ENCODE data around the gene LRBA.
"Not testable (repeated sequence)": the region's sequence is repeated elsewhere in the genome, so short reads cannot be mapped to it uniquely, and the experiment has no call there.

LRBA gene

DNA sequence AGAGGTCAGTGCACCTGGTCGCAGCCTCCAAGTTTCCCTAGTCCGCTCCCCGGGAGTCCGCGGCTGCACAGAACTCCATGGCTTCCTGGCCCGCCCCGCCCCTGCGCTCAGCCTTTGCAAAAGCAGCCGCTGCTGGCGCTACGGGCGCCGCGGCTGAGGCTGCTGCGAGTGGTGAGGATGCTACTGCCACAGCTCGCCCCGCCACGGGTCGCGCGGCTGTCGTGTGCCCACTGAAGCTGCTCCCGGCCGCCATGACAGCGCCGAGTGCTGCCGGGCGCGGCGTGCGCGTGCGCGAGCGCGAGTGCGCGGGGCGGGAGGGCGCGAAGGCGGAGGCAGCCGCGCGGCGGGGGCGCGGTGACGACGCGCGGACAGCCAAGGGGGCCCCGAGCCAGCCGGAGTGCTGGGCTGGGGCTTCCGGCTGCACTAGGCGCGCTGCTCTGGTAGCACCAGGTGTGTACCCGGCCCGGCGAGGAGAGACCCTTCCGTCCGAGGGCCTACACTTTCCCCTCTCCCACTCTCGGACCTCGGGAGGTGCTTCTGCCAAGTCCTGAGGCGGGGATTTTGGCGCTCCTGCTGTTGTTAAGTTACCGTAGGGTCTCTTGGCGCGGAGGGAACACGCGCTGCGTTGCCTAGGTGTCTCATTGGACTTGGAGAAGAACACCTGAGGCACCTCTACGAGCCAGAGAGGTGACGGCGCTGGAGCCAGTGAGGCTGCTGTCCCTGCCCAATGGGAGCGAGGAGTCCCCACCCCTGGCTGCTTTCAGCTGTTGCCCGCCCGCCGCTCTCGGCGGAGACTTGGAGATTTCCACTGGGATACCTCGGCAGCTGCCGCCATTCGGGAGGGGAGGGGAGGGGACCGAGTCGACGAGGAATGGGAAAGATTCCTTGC is 619 bp upstream of the LRBA start:
- peaks cover 3% of the 10 kb centered on the region for H3K4me1 ChIP-seq (ENCODE audit: control insufficient read depth, insufficient read depth, low read length)
- peak overlapping the region; percentile 99 for H3K4me3 ChIP-seq (ENCODE audit: low read length in 2 of 2)
- no peaks in the 10 kb centered on the region for H3K9me3 ChIP-seq (ENCODE audit: control insufficient read depth in 2 of 2, low read length in 2 of 2)
- H3K36me3 ChIP-seq (ENCODE audit: control insufficient read depth in 2 of 2, insufficient read depth in 2 of 2, low read length in 2 of 2), result no peaks in the 10 kb centered on the region
- H3K27me3 ChIP-seq (ENCODE audit: control insufficient read depth in 1 of 2, insufficient read depth in 2 of 2, low read length in 2 of 2), result no peaks in the 10 kb centered on the region
- H3K9ac ChIP-seq (ENCODE audit: low read length in 2 of 2), result peak overlapping the region; percentile 87
- peak overlapping the region; percentile 70 for H3K27ac ChIP-seq (ENCODE audit: low read length)

DNA sequence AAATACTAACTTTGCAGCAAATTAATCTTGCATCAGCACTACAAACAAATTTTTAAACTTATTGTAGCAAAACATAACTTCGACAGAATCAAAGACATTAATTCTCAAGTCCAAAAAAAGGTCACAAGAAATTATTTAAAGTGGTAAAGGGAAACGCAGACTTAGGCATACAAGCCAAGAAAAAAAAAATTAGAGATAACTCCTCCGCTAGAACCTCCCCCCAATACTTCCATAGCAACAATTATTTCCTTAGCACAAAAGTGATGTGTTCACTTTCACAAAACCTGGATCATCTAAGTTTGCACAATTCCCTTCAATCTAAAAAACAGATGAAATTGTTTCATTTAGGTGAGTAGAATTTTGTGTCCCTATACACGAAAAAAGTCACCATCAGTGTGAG is 1.1 kb downstream of the LRBA start:
- Histone ChIP-seq H3K27ac (ENCODE audit: low read length) (no peak overlapping the region), H3K4me1 (ENCODE audit: control insufficient read depth, insufficient read depth, low read length) (peaks cover 3% of the 10 kb centered on the region), H3K9me3 (ENCODE audit: control insufficient read depth in 2 of 2, low read length in 2 of 2) (no peaks in the 10 kb centered on the region), H3K4me3 (ENCODE audit: low read length in 2 of 2) (peak overlapping the region; percentile 99), H3K36me3 (ENCODE audit: control insufficient read depth in 2 of 2, insufficient read depth in 2 of 2, low read length in 2 of 2) (no peaks in the 10 kb centered on the region), H3K9ac (ENCODE audit: low read length in 2 of 2) (no peak overlapping the region), H3K27me3 (ENCODE audit: control insufficient read depth in 1 of 2, insufficient read depth in 2 of 2, low read length in 2 of 2) (no peaks in the 10 kb centered on the region)

DNA sequence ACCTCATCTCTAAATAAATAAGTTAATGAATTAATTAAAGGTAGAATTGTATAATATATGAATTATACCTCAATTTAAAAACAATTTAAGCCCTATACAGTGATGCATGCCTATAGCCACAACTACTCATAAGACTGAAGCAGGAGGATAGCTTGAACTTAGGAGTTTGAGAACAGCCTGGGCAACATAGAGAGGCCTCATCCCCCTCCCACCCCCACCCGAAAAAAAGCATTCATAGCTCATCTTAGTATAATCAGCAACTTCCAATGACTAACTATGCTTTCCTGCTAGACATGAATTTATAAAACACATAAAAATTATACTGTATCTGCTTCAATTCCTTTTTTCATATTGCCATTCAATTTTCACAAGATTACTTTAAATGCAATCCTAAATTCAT is 1.6 kb downstream of the LRBA start:
- Histone ChIP-seq H3K36me3 (ENCODE audit: control insufficient read depth in 2 of 2, insufficient read depth in 2 of 2, low read length in 2 of 2) (no peaks in the 10 kb centered on the region), H3K4me3 (ENCODE audit: low read length in 2 of 2) (no peak overlapping the region), H3K27ac (ENCODE audit: low read length) (no peak overlapping the region), H3K27me3 (ENCODE audit: control insufficient read depth in 1 of 2, insufficient read depth in 2 of 2, low read length in 2 of 2) (no peaks in the 10 kb centered on the region), H3K9me3 (ENCODE audit: control insufficient read depth in 2 of 2, low read length in 2 of 2) (no peaks in the 10 kb centered on the region), H3K9ac (ENCODE audit: low read length in 2 of 2) (no peak overlapping the region), H3K4me1 (ENCODE audit: control insufficient read depth, insufficient read depth, low read length) (peaks cover 3% of the 10 kb centered on the region)

DNA sequence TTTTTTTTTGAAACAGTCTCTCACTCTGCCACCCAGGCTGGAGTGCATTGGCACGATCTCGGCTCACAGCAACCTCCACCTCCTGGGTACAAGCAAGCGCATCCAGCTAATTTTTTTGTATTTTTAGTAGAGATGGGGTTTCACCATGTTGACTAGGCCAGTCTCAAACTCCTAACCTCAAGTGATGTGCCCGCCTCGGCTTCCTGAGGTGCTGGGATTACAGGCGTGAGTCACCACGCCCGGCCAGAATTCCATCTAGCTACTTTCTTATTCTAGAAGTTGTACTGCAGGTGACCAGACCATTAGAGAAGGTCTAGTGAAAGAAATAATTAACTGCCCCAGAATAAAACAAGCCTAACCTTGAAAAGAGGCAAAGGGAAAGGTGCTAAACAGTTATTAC is 2.3 kb downstream of the LRBA start:
- no peaks in the 10 kb centered on the region for H3K36me3 ChIP-seq (ENCODE audit: control insufficient read depth in 2 of 2, insufficient read depth in 2 of 2, low read length in 2 of 2)
- peaks cover 3% of the 10 kb centered on the region for H3K4me1 ChIP-seq (ENCODE audit: control insufficient read depth, insufficient read depth, low read length)
- no peak overlapping the region for H3K27ac ChIP-seq (ENCODE audit: low read length)
- no peaks in the 10 kb centered on the region for H3K27me3 ChIP-seq (ENCODE audit: control insufficient read depth in 1 of 2, insufficient read depth in 2 of 2, low read length in 2 of 2)
- H3K4me3 ChIP-seq (ENCODE audit: low read length in 2 of 2), result no peak overlapping the region
- no peak overlapping the region for H3K9ac ChIP-seq (ENCODE audit: low read length in 2 of 2)
- no peaks in the 10 kb centered on the region for H3K9me3 ChIP-seq (ENCODE audit: control insufficient read depth in 2 of 2, low read length in 2 of 2)

GRCh38 chr4:151012376-151012775 is 2.7 kb downstream of the LRBA start:
- peaks cover 3% of the 10 kb centered on the region for H3K4me1 ChIP-seq (ENCODE audit: control insufficient read depth, insufficient read depth, low read length)
- H3K27ac ChIP-seq (ENCODE audit: low read length), result no peak overlapping the region
- H3K4me3 ChIP-seq (ENCODE audit: low read length in 2 of 2), result no peak overlapping the region

GRCh38 chr4:151004222-151004621 is 10.9 kb downstream of the LRBA start:
- no peak overlapping the region for H3K4me3 ChIP-seq (ENCODE audit: low read length in 2 of 2)
- H3K27ac ChIP-seq (ENCODE audit: low read length), result no peak overlapping the region
- H3K9me3 ChIP-seq (ENCODE audit: control insufficient read depth in 2 of 2, low read length in 2 of 2), result no peaks in the 10 kb centered on the region
- H3K4me1 ChIP-seq (ENCODE audit: control insufficient read depth, insufficient read depth, low read length), result no peaks in the 10 kb centered on the region
- no peak overlapping the region for H3K9ac ChIP-seq (ENCODE audit: low read length in 2 of 2)
- no peaks in the 10 kb centered on the region for H3K36me3 ChIP-seq (ENCODE audit: control insufficient read depth in 2 of 2, insufficient read depth in 2 of 2, low read length in 2 of 2)
- H3K27me3 ChIP-seq (ENCODE audit: control insufficient read depth in 1 of 2, insufficient read depth in 2 of 2, low read length in 2 of 2), result no peaks in the 10 kb centered on the region

More at GRCh38 chr4:151012376-151012775, 2.7 kb downstream of the LRBA start:
- H3K27me3 ChIP-seq (ENCODE audit: control insufficient read depth in 1 of 2, insufficient read depth in 2 of 2, low read length in 2 of 2), result no peaks in the 10 kb centered on the region
- H3K9me3 ChIP-seq (ENCODE audit: control insufficient read depth in 2 of 2, low read length in 2 of 2), result no peaks in the 10 kb centered on the region
- H3K36me3 ChIP-seq (ENCODE audit: control insufficient read depth in 2 of 2, insufficient read depth in 2 of 2, low read length in 2 of 2), result no peaks in the 10 kb centered on the region
- H3K9ac ChIP-seq (ENCODE audit: low read length in 2 of 2), result no peak overlapping the region

GRCh38 chr4:151000747-151001429 is 14.2 kb downstream of the LRBA start:
- Histone ChIP-seq H3K27me3 (ENCODE audit: control insufficient read depth in 1 of 2, insufficient read depth in 2 of 2, low read length in 2 of 2) (no peaks in the 10 kb centered on the region), H3K36me3 (ENCODE audit: control insufficient read depth in 2 of 2, insufficient read depth in 2 of 2, low read length in 2 of 2) (no peaks in the 10 kb centered on the region), H3K27ac (ENCODE audit: low read length) (no peak overlapping the region), H3K4me3 (ENCODE audit: low read length in 2 of 2) (no peak overlapping the region), H3K9ac (ENCODE audit: low read length in 2 of 2) (no peak overlapping the region), H3K4me1 (ENCODE audit: control insufficient read depth, insufficient read depth, low read length) (no peaks in the 10 kb centered on the region), H3K9me3 (ENCODE audit: control insufficient read depth in 2 of 2, low read length in 2 of 2) (no peaks in the 10 kb centered on the region)

DNA sequence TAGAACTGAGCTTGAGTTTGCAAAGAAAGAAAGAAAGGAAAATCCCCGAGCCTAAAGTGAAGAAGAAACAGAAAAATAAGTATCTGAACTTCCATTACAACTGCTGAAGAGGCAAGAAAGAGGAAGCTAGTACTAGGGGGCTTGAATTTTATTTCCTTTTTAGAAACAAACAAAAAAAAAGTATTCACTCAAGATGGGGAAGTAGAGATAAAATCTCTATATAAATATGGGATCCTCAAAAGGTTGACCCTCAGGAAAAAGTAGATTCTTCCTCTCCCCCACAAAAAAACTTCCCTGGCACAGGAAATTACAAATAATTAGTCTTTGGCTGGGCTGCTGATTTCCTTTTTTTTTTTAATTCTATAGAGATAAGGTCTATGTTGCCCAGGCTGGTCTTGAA is 16.0 kb downstream of the LRBA start:
- Histone ChIP-seq H3K27me3 (ENCODE audit: control insufficient read depth in 1 of 2, insufficient read depth in 2 of 2, low read length in 2 of 2) (no peaks in the 10 kb centered on the region), H3K27ac (ENCODE audit: low read length) (no peak overlapping the region), H3K9ac (ENCODE audit: low read length in 2 of 2) (no peak overlapping the region), H3K36me3 (ENCODE audit: control insufficient read depth in 2 of 2, insufficient read depth in 2 of 2, low read length in 2 of 2) (no peaks in the 10 kb centered on the region), H3K9me3 (ENCODE audit: control insufficient read depth in 2 of 2, low read length in 2 of 2) (no peaks in the 10 kb centered on the region), H3K4me1 (ENCODE audit: control insufficient read depth, insufficient read depth, low read length) (no peaks in the 10 kb centered on the region), H3K4me3 (ENCODE audit: low read length in 2 of 2) (no peak overlapping the region)

GRCh38 chr4:150997141-150997540 is 17.9 kb downstream of the LRBA start:
- Histone ChIP-seq H3K9me3 (ENCODE audit: control insufficient read depth in 2 of 2, low read length in 2 of 2) (no peaks in the 10 kb centered on the region), H3K27me3 (ENCODE audit: control insufficient read depth in 1 of 2, insufficient read depth in 2 of 2, low read length in 2 of 2) (no peaks in the 10 kb centered on the region), H3K36me3 (ENCODE audit: control insufficient read depth in 2 of 2, insufficient read depth in 2 of 2, low read length in 2 of 2) (no peaks in the 10 kb centered on the region)

DNA sequence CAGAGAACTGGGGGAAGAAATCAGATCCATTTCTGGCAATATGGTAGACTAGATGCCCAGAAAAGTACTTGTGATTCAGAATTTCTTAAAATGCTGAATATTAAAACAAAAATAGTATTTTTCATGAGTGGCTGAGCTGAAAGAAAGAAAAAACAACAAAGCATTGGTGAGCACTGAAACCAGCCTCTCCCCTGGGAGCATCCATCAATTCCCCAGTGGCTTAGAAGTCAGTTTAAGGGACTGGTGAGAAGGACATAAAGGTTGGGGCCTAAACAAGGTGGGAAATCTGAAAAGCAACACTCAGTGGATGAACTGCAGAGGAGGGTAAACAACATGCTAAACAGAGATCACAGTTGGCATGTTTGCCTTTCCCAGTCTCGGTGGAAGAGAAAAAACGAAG is 20.4 kb downstream of the LRBA start:
- no peaks in the 10 kb centered on the region for H3K9me3 ChIP-seq (ENCODE audit: control insufficient read depth in 2 of 2, low read length in 2 of 2)
- H3K27ac ChIP-seq (ENCODE audit: low read length), result no peak overlapping the region
- no peak overlapping the region for H3K4me3 ChIP-seq (ENCODE audit: low read length in 2 of 2)
- H3K36me3 ChIP-seq (ENCODE audit: control insufficient read depth in 2 of 2, insufficient read depth in 2 of 2, low read length in 2 of 2), result no peaks in the 10 kb centered on the region
- no peak overlapping the region for H3K9ac ChIP-seq (ENCODE audit: low read length in 2 of 2)
- no peaks in the 10 kb centered on the region for H3K27me3 ChIP-seq (ENCODE audit: control insufficient read depth in 1 of 2, insufficient read depth in 2 of 2, low read length in 2 of 2)
- no peaks in the 10 kb centered on the region for H3K4me1 ChIP-seq (ENCODE audit: control insufficient read depth, insufficient read depth, low read length)

More at GRCh38 chr4:150997141-150997540, 17.9 kb downstream of the LRBA start:
- H3K9ac ChIP-seq (ENCODE audit: low read length in 2 of 2), result no peak overlapping the region
- no peak overlapping the region for H3K4me3 ChIP-seq (ENCODE audit: low read length in 2 of 2)
- H3K4me1 ChIP-seq (ENCODE audit: control insufficient read depth, insufficient read depth, low read length), result no peaks in the 10 kb centered on the region
- no peak overlapping the region for H3K27ac ChIP-seq (ENCODE audit: low read length)

GRCh38 chr4:150993577-150993976 is 21.5 kb downstream of the LRBA start:
- not testable (repeated sequence) for H3K9ac ChIP-seq (ENCODE audit: low read length in 2 of 2); H3K4me3 ChIP-seq (ENCODE audit: low read length in 2 of 2); H3K36me3 ChIP-seq (ENCODE audit: control insufficient read depth in 2 of 2, insufficient read depth in 2 of 2, low read length in 2 of 2); H3K9me3 ChIP-seq (ENCODE audit: control insufficient read depth in 2 of 2, low read length in 2 of 2); H3K27me3 ChIP-seq (ENCODE audit: control insufficient read depth in 1 of 2, insufficient read depth in 2 of 2, low read length in 2 of 2); H3K27ac ChIP-seq (ENCODE audit: low read length); H3K4me1 ChIP-seq (ENCODE audit: control insufficient read depth, insufficient read depth, low read length)

All from stomach smooth muscle (tissue), 2 donors.